ENCODE measurements around the gene ARHGAP20.

GRCh38 chr11:110720431-110721275, 8.4 kb upstream of the ARHGAP20 start:
- TF ChIP-seq, protein P1, sequence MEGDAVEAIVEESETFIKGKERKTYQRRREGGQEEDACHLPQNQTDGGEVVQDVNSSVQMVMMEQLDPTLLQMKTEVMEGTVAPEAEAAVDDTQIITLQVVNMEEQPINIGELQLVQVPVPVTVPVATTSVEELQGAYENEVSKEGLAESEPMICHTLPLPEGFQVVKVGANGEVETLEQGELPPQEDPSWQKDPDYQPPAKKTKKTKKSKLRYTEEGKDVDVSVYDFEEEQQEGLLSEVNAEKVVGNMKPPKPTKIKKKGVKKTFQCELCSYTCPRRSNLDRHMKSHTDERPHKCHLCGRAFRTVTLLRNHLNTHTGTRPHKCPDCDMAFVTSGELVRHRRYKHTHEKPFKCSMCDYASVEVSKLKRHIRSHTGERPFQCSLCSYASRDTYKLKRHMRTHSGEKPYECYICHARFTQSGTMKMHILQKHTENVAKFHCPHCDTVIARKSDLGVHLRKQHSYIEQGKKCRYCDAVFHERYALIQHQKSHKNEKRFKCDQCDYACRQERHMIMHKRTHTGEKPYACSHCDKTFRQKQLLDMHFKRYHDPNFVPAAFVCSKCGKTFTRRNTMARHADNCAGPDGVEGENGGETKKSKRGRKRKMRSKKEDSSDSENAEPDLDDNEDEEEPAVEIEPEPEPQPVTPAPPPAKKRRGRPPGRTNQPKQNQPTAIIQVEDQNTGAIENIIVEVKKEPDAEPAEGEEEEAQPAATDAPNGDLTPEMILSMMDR (IDR thresholded peaks at IDR 0.05) = no peak
- TF ChIP-seq POLR2A (IDR thresholded peaks at IDR 0.05) = no peak
